NCI-H82 treated with DMSO at 0.1 percent for 48 hours (cell line): ENCODE measurements around the gene MBOAT7.
"Not testable (repeated sequence)": the region's sequence is repeated elsewhere in the genome, so short reads cannot be mapped to it uniquely, and the experiment has no call there.

Experiments used
- DNase-seq: peaks from one replicate; lab custom pipeline; 2025; ENCODE audit not compliant: unreplicated experiment; lab: John Stamatoyannopoulos, UW

Gene MBOAT7, protein sequence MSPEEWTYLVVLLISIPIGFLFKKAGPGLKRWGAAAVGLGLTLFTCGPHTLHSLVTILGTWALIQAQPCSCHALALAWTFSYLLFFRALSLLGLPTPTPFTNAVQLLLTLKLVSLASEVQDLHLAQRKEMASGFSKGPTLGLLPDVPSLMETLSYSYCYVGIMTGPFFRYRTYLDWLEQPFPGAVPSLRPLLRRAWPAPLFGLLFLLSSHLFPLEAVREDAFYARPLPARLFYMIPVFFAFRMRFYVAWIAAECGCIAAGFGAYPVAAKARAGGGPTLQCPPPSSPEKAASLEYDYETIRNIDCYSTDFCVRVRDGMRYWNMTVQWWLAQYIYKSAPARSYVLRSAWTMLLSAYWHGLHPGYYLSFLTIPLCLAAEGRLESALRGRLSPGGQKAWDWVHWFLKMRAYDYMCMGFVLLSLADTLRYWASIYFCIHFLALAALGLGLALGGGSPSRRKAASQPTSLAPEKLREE

DNA sequence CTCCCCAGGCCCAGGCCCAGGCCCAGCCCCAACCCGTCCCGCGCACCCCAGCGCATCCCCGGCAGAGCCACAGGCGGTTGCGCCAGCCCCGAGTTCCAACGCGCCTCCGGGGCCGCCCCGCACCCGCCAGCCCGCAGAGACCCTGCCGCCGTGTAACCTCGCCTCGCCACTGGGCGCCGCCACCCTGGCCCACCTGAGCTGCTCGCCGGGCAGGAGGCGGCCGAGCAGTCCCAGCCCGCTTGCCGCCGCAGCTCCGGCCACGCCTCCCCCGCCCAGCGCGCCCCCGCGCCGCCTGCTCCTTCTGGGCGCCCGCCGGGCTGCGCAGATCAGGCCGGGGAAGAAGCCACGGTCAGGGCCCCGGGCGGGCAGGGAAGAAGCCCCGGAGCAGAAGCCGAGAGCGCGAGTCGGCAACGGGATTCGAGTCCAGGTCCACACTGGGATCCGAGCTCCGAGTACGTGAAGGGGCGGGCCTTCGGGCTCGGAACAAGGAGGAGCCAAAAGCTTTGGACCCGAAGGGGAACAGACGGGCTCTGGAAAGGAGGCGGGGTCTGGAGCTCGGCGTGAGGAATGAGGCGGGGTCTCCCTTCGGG lies at the start of gene MBOAT7:
TSS of gene MBOAT7 (minus strand) at position 436 of the 590 bp plus-strand sequence. CDS start 1,072 bp downstream, outside the sequence.
- no peak for DNase-seq

DNA sequence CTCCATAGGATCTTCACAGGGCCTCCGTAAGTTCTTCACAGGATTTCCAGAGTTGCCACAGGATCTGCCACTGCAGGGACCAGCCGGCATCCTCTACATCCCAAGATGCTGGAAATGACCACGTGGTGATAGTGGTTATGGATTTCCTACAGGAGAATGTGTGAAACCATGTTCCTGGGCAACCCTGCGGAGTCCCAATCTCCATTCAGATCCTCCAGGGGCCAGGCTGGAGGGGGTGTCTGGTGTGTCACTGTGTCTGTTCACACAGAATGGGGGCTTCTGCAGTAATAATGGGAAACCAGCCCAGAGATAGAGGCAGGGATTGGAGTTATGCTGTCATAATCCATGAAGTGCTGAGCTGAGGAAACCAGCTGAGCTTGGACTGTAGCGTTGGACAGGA lies 44.6 kb upstream of the MBOAT7 start:
- no peak for DNase-seq

DNA sequence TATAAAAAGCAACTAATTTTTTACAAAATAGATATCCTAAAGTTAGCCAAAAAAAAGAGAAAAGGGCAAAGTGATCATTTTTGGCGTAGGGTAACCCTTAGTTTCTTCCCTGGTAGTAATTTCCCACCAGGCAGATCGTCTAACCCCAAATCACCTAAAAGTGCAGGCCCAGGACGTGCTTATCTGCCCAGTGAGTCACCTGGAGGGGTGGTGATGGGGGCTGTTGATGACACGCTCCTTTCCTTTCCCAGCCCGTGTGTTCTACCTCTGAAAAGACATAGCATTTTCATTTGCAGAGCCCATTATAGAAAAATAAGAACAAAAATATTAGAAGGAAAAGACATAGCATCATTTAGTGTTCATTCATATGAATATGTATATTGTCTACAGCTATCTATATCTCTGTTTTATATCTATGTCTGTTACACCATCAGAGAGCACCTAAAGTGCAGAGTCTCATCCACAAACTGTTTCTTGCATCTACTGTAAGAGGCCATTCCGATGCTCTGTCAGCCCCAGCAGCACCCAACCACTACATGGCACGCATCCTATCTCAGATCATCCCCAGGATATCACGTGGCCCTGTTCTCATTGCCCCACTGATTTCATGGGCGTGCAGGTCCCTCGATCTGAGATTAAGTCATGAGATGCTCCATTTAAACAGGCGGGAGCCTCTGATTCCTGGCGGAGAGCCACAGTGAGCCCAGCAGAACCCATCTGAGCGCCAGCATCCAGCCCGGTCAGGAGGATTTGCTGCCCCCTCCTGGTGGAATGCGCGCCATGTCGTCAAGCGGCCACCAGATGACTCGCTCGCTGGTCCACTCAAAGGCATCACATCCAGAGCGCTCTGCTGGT lies 41.9 kb upstream of the MBOAT7 start:
- peak; percentile 45 for DNase-seq

DNA sequence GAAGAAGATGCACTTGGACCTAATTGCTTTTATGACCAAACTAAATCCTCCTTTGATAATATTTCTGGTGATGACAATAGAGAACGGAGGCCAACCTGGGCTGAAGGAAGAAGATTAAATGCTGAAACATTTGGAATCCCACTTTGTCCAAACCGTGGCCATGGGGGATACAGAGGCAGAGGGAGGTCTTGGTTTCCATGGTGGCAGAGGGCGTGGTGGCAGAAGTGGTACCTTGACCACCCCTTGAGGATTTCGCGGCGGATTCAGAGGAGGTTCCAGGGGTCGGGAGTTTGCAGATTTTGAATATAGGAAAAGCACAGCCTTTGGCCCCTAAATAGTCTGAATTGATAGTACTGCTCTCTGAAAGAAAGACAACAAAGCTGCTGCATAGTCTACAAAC lies 40.7 kb upstream of the MBOAT7 start:
- DNase-seq, result no peak

DNA sequence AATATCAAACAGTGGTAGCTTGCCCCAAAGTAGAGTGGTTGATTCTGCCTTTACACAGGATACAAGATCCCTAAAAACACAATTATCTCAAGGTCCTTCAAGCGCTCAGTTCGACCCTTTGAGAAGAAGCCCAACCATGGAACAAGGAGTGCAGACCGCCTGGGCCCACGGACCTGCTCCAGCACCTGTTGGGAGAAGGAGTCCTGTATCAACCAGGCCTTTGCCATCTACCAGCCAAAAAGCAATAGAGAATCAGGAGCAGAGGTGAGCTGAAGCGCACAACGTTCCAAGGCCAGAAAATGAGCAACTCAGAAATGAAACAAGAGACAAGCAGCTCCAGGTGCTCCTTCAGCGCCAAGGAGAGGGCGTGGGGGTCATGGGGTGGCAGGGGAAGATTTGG lies 39.8 kb upstream of the MBOAT7 start:
- DNase-seq, result no peak

DNA sequence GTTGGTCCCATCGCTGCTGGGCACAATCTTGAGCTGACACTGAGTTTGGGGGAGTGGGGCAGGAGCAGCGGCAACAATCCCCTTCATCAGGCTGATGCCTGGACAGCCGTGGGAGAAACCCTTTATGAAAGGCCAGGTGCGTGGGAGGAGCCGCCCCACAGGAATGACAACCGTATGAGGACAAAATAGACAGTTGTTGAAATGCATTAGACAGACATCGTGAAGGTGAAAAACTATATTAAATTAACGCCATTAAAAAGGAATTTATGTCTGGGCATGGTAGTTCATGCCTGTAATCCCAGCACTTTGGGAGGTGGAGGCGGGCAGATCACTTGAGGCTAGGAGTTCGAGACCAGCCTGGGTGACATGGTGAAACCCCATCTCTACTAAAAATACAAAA lies 35.2 kb upstream of the MBOAT7 start:
- not testable (repeated sequence) for DNase-seq

DNA sequence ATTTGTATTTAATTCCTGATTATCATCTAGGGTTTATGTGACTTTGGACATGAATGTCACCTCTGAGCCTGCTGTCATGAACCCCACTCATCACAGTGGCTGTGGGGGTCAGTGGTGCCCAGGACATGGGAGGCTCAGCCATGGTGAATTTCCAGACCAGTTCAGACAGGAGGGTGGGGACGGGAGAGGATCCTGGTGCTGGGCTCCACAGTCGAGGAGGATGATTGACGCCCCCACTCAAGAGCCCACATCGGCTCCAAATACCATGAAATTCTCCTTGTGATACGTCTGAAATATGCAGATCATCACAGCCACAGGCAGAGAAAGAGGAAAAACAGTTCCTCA lies 34.5 kb upstream of the MBOAT7 start:
- DNase-seq, result not testable (repeated sequence)

DNA sequence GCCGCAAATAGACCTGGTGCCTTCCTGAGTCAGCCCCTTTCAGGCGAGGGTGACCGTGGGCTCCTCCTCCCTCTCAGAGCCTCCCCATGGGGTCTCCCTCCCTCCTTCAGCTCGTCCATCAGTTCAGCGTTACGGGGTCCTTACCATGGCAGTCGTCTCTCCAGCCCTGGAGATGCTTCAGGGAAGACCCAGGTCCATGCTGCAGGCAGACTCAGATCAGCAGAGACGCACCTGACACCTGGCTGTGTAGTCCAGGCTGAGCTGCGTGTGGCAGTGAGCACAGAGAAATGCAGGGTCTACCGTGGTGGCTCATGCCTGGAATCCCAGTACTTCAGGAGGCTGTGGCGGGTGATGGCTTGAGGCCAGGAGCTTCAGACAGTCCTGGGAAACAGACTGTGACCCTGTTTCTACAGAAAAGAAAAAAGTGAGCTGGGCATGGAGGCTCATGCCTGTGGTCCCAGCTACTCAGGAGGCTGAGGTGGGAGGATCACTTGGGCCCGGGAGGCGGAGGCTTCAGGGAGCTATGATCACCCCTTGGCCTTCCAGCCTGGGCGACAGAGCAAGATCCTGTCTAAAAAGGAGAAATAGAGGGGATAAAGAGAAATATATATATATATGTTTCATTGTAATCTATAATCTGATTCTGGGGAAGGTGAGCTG lies 34.0 kb upstream of the MBOAT7 start:
- not testable (repeated sequence) for DNase-seq

DNA sequence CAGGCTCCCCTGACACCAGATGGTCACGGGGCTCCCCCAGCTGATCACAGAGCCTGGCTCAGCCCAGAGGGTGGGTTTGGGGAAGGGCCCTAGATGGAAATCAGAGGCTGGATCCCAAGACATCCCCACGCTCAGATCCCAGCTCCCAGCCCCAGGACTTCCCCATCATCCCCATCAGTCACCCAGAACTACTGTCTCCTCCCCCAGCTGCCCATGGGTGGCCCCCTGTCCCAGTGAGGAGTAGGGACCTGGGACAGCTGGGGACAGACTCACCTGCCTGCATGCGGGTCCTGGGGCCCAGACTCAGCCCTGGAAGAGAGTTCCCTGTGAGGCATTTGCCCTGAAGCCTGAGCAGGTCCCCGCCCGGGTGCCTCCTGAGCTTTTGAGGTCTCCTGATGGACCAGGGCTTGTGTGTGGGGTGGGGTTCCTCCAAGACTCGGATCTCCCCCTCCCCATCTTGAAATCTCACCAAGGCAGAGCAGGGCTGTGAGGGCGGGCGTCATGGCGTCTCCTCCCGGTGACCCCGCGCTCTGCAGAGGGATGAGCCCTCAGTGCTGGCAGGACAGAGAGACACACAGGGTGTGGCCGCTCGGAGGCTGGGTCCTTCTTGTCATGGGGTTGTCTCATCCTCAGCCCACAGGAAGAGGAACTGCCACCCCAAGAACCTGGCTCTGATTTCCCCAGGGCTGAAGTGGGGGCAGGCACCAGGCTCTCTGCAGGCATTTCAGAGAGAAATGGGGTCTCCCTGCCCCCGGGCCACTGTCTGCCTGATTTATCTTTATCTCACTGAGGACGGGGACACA lies 33.3 kb upstream of the MBOAT7 start, which contains the start of gene LILRB3:
TSS of gene LILRB3 (minus strand) at position 534 of the 803 bp plus-strand sequence. CDS start at position 503, 31 bp downstream.
- not testable (repeated sequence) for DNase-seq

DNA sequence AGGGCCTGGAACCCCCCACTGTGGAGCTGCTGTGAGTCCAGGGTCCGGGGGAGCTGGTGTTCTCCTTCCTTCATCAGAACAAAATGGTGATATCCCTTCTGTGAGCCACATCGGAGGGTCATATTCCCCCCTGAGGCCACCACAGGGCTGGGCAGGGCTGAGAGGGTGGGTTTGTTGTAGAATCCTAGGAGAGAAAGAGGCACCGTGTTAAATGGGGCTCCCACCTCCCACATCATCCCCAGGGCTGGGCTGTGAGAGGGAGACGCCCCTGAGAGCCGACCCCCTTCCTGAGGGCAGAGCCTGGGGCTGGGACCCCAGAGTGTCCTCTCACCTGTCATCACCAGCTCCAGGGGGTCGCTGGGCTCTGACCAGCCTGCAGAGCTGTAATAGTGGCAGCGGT lies 32.6 kb upstream of the MBOAT7 start:
- not testable (repeated sequence) for DNase-seq

DNA sequence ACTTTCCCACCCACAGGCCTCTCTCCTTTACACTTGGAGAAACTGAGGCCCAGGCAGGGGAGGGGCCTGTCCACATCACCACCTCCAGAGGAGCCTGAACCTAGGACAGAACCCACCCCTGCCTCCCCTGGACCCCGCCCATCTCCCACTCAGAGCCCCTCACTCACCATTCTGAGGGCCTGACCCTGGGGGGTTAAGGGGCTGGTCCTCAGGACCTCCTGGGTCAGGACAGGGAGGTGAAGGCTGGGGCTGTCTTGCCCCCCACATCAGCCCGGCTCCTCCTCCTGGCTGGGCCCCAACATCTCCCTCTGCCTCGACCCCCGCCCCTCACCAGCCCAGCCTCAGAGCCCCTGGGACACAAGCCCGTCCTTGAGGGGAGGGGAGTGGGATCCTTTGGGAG lies 30.3 kb upstream of the MBOAT7 start:
- not testable (repeated sequence) for DNase-seq

DNA sequence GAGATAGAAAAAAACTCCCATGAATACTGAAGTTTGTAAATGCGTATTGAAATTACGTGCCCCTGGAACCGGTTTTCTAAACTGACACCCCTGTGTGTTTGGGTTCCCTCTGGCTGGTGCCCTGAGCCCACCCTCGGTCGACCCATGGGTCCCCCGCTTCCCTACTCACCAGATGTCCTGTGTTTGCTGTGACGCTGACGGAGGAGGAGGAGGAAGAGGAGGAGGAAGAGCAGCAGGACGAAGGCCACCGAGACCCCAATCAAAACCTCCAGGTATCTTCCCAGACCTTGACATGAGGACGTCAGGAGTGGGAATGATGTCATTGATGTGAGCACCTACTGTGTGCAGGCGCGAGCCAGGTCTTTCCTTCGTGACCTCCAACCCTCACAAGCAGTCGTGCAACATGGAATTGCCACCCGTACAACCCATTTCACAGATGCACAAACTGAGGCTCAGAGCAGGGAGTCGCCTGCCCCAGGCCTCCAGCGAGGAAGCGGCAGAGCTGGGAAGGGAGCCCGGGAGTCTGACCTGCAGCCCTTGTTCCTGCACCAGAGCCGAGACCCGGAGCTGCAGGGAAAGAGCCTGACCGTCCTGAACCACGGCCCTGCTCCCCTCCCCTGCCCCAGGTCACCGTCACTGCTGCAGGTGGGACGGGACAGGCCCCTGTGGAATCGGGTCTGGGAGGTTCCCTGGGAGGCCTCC lies 29.7 kb upstream of the MBOAT7 start:
- DNase-seq, result no peak

DNA sequence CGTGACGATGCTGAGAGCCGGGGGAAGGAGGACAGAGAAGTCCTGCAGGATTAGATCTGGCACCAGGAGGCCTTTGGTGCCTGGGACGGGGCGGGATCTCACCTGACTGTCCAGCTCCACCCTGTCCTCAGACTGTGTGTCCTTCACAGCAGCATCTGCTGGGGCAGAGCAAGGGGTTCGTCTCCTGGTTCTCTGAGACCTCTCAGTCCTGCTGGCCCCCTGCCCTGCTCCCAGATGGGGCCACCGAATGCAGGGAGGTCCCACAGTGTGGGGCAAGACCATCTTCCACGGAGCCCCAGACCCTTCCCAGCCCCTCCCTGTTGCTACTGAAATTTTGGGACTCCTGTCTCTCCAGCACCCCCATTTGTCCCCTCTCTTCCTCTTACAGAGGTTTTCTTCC lies 28.9 kb upstream of the MBOAT7 start:
- DNase-seq, result no peak

DNA sequence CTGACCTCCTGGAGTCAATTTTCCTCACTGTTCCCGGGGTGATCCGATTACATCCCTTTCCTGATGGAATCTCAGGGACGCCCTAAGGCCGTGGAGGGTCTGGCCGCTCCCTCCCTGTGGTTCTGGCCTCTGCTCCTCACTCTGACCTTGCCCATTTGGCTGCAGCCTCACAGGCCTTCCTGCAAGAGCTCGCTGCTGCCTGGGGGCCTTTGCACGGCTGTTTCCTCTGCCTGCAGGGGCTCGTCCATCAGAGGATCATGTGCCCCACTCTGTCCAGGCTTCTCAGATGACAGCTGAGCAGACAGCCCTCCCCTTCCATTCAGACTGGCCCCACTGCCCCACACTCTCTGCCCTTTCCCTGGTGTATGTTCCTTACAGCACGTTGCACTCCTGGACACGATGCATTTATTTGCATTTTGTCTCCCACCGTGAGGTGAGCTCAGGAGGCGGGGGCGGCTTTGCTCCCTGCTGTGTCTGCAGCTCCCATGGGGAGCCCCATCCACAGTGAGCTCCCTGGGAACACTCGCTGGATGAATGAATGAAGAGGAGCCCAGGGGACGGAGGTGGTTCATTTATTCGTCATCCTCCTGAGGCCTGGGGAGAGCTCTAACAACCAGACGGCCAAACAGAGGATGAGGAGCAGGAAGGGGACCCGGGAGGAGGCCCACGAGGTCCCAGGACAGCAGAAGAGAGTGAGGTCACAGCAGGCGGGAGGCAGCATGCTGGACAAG lies 28.3 kb upstream of the MBOAT7 start:
- not testable (repeated sequence) for DNase-seq

DNA sequence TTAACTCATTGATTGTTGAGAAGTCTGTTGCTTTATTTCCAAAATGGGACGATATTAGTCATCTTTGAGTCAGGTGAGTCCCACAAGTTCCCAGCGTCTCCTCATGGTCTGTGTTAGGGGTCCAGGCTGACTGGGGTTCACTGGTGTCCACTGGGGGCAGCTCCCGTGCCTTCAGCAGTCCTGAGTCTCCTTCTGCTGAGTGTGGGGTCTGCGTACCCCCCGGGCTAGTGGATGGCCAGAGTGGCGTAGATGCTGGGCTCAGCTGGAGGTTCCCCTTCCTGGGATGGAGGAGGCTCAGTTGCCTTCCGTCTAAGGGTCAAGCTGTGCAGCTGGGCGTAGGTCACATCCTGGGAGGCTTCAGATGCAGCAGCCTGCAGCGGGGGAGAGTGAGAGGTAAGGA lies 27.5 kb upstream of the MBOAT7 start:
- no peak for DNase-seq

DNA sequence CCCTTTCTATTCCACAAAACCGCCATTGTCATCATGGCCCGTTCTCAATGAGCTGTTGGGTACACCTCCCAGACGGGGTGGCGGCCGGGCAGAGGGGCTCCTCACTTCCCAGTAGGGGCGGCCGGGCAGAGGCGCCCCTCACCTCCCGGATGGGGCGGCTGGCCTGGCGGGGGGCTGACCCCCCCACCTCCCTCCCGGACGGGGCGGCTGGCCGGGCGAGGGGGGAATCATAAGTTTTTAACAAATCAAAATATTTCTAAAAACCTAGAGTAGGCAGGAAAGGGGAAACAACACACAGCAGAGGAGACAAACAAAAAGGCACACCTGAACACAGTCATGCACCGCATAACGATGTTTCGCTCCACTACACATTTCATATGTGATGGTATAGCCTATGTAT lies 25.4 kb upstream of the MBOAT7 start:
- DNase-seq, result not testable (repeated sequence)

DNA sequence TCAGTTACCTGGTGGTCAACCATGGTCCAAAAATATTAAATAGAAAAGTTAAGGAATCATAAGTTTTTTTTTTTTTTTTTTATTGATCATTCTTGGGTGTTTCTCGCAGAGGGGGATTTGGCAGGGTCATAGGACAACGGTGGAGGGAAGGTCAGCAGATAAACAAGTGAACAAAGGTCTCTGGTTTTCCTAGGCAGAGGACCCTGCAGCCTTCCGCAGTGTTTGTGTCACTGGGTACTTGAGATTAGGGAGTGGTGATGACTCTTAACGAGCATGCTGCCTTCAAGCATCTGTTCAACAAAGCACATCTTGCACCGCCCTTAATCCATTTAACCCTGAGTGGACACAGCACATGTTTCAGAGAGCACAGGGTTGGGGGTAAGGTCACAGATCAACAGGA lies 24.8 kb upstream of the MBOAT7 start:
- not testable (repeated sequence) for DNase-seq

DNA sequence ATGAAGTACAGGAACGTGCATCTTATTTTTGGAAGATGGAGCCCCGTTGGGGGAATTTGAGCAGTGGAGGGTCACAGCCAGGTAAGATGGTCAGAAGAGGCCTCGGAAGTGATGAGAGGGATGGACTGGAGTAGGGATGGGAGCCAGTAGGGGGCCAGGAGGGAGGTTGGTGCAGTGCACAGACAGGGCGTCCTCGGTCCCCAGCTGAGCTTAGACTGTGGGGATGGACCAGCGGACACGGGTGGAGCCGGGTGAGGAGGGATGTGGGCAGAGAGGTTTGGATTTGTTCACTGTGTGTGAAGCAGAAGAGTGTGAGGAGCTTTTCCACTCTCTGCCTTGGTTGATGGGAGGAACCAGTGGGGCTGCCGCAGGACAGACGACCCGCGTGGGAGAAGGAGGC lies 21.9 kb upstream of the MBOAT7 start:
- DNase-seq, result no peak
